ENCODE results near the gene CTR9.

DNA sequence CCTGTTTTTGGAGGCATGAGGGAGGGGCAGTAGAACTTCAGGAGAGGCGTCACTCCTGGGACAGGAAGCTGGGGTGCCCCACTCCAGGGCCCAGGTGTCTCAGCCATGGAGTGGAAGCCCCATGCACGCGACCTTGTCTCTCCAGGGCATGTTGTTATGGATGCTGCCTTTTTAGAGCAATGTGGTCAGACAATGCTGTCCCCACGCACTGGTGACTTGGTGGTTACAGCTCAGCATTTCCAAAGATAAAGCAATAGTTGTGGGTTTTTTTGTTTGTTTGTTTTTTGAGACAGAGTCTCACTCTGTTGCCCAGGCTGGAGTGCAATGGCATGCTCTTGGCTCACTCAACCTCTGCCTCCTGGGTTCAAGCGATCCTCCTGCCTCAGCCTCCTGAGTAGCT lies 35.4 kb downstream of the CTR9 start:
- TF ChIP-seq, protein P1, sequence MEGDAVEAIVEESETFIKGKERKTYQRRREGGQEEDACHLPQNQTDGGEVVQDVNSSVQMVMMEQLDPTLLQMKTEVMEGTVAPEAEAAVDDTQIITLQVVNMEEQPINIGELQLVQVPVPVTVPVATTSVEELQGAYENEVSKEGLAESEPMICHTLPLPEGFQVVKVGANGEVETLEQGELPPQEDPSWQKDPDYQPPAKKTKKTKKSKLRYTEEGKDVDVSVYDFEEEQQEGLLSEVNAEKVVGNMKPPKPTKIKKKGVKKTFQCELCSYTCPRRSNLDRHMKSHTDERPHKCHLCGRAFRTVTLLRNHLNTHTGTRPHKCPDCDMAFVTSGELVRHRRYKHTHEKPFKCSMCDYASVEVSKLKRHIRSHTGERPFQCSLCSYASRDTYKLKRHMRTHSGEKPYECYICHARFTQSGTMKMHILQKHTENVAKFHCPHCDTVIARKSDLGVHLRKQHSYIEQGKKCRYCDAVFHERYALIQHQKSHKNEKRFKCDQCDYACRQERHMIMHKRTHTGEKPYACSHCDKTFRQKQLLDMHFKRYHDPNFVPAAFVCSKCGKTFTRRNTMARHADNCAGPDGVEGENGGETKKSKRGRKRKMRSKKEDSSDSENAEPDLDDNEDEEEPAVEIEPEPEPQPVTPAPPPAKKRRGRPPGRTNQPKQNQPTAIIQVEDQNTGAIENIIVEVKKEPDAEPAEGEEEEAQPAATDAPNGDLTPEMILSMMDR (IDR thresholded peaks at IDR 0.05), result no peak
- no peak for TF ChIP-seq POLR2A (IDR thresholded peaks at IDR 0.05)
